HepG2 (cell line): Measurements from ENCODE around the gene BRD2. TPM values are rescaled to one million over a fixed set of nuclear protein-coding genes. Genes with fewer than 3 reads are reported as not detected.
A peak's percentile ranks its signal among the peaks of the same experiment; 100 is the strongest.

Experiments
- ARID3A ChIP-seq: IDR thresholded peaks from 2 replicates; pipeline ENCODE4 v1.6.1; 2012; ENCODE audit warnings: low read depth, low read length, improper control_type of control experiment
- DRAP1 ChIP-seq: IDR thresholded peaks from 2 replicates; pipeline ENCODE4 v1.6.1; 2016; ENCODE audit warnings: missing genetic modification reagents, missing compliant biosample characterization
- HOXA7 ChIP-seq: sonication (generic); formaldehyde crosslinking; IDR thresholded peaks from 2 replicates; pipeline ENCODE4 v1.8.1; 2022; ENCODE audit warnings: mild to moderate bottlenecking, missing genetic modification reagents, moderate library complexity
- MATR3 ChIP-seq: sonication (generic); formaldehyde crosslinking; IDR thresholded peaks from 2 replicates; pipeline ENCODE4 v1.4.0; 2020; ENCODE audit warnings: missing genetic modification reagents
- PCBP1 ChIP-seq: fragments of 200-400 bp; formaldehyde crosslinking; IDR thresholded peaks from 2 replicates; pipeline ENCODE4 v1.6.1; 2017; ENCODE audit warnings: mild to moderate bottlenecking, low read depth, low read length, borderline replicate concordance
- SALL2 ChIP-seq: sonication (generic); formaldehyde crosslinking; IDR thresholded peaks from 2 replicates; pipeline ENCODE4 v1.8.1; 2023; ENCODE audit warnings: mild to moderate bottlenecking, missing genetic modification reagents, inconsistent platforms
- SP4 ChIP-seq: sonication (generic); formaldehyde crosslinking; IDR thresholded peaks from 2 replicates; pipeline ENCODE4 v1.8.1; 2023; ENCODE audit warnings: mild to moderate bottlenecking, missing genetic modification reagents
- USF2 ChIP-seq, 2 experiments: sonication (generic) in 1 of 2; formaldehyde crosslinking in 1 of 2; IDR thresholded peaks; 2 replicates each; pipeline versions ENCODE4 v1.5.1 to v1.6.1; 2011 to 2020; ENCODE audit warnings: borderline replicate concordance in 1 of 2, low read depth in 1 of 2, low read length in 1 of 2, mild to moderate bottlenecking in 1 of 2, missing genetic modification reagents in 1 of 2, moderate library complexity in 1 of 2
- ZFP82 ChIP-seq: sonication (generic); formaldehyde crosslinking; IDR thresholded peaks from 2 replicates; pipeline ENCODE4 v1.5.1; 2020; ENCODE audit warnings: mild to moderate bottlenecking, missing genetic modification reagents, borderline replicate concordance
- ZNF205 ChIP-seq: IDR thresholded peaks from 2 replicates; pipeline ENCODE4 v1.6.1; 2018; ENCODE audit warnings: missing biosample characterization, missing genetic modification reagents
- ZNF275 ChIP-seq: sonication (generic); formaldehyde crosslinking; IDR thresholded peaks from 2 replicates; pipeline ENCODE4 v1.8.0; 2022; ENCODE audit warnings: missing genetic modification reagents, mild to moderate bottlenecking, inconsistent platforms, borderline replicate concordance
- ZNF44 ChIP-seq: sonication (generic); formaldehyde crosslinking; IDR thresholded peaks from 2 replicates; pipeline ENCODE4 v1.5.1; 2020; ENCODE audit warnings: mild to moderate bottlenecking, missing genetic modification reagents
- polyA plus RNA-seq, 8 experiments: library from polyadenylated mRNA; depleted of rRNA in 3 of 8; stranded (reverse) in 7 of 8; unstranded in 1 of 8; fragments of >200 nt; fragmentation: Illumina TruSeq in 4 of 8; extraction: Trizol in 4 of 8; gene quantifications; 2 replicates each; pipeline versions ENCODE4 v1.2.1 to v1.2.3, GENCODE V29; 2011 to 2016; ENCODE audit warnings: low read depth in 4 of 8, missing spikeins in 1 of 8, mixed read lengths in 1 of 8; ENCODE audit not compliant: insufficient read depth in 1 of 8
- total RNA-seq, 5 experiments: library from RNA; depleted of rRNA; stranded (reverse); fragments of >200 nt; fragmentation: Illumina TruSeq; extraction: Trizol; gene quantifications; 2 replicates each; pipeline ENCODE4 v1.2.3, GENCODE V29; 2016; ENCODE audit warnings: low read depth in 1 of 5
- TF ChIP-seq, protein P1 (sequence below), 2 experiments: sonication (generic) in 1 of 2; formaldehyde crosslinking in 1 of 2; IDR thresholded peaks; 2 replicates each; pipeline versions ENCODE4 v1.6.1 to v1.9.0; 2014 to 2022; ENCODE audit warnings: antibody characterized with exemption in 1 of 2, borderline replicate concordance in 1 of 2, inconsistent platforms in 1 of 2, low read depth in 1 of 2, missing genetic modification reagents in 1 of 2
- TF ChIP-seq, protein P2 (sequence below): fragments of 450-650 bp; IDR thresholded peaks from 2 replicates; pipeline ENCODE4 v1.6.1; 2016

The BRD2 gene
- total and polyA plus RNA-seq, 2 of the 13 experiments (the other 11 are each of a cell fraction or from before 2014, with no cell fraction given), result 143 to 202 TPM

DNA sequence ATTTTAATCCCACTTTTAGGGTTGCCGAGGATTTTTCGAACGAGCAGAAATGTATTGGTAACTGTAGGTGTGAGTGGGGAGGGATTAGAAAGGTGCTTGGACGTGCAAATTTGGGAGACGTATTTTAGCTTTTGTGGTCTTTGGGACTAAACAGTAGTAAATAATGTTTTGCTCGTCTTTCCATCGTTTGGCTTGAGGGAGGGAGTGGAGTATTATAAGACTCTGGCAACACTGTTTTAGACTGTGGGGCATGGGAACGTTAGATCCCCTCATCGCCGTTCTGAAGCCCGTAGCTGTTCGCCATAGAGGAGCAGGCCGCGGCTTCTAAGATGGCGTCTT is 2.8 kb downstream of the BRD2 start (continued):
- TF ChIP-seq, protein P1, sequence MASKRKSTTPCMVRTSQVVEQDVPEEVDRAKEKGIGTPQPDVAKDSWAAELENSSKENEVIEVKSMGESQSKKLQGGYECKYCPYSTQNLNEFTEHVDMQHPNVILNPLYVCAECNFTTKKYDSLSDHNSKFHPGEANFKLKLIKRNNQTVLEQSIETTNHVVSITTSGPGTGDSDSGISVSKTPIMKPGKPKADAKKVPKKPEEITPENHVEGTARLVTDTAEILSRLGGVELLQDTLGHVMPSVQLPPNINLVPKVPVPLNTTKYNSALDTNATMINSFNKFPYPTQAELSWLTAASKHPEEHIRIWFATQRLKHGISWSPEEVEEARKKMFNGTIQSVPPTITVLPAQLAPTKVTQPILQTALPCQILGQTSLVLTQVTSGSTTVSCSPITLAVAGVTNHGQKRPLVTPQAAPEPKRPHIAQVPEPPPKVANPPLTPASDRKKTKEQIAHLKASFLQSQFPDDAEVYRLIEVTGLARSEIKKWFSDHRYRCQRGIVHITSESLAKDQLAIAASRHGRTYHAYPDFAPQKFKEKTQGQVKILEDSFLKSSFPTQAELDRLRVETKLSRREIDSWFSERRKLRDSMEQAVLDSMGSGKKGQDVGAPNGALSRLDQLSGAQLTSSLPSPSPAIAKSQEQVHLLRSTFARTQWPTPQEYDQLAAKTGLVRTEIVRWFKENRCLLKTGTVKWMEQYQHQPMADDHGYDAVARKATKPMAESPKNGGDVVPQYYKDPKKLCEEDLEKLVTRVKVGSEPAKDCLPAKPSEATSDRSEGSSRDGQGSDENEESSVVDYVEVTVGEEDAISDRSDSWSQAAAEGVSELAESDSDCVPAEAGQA (IDR thresholded peaks at IDR 0.05; ENCODE audit: low read depth), result no peak
- TF ChIP-seq, protein P1 (CRISPR knock-in tag; IDR thresholded peaks at IDR 0.05; ENCODE audit: borderline replicate concordance), result peak; percentile 2; the same call in 1 of the 2 replicates
- TF ChIP-seq ZNF44 (CRISPR knock-in tag) (no peak), HOXA7 (no peak), ZNF275 (CRISPR knock-in tag) (no peak), PCBP1 (no peak), USF2 (IDR thresholded peaks at IDR 0.05; ENCODE audit: low read depth, low read length) (no peak), USF2 (CRISPR knock-in tag; IDR thresholded peaks at IDR 0.05; ENCODE audit: borderline replicate concordance) (peak; percentile 47; the same call in 1 of the 2 replicates), DRAP1 (CRISPR knock-in tag) (no peak), SP4 (CRISPR knock-in tag) (no peak; the same call in 1 of the 2 replicates), ARID3A (no peak), MATR3 (CRISPR knock-in tag) (no peak), SALL2 (CRISPR knock-in tag) (no peak), ZFP82 (CRISPR knock-in tag) (no peak), ZNF205 (CRISPR knock-in tag) (no peak)
- TF ChIP-seq, protein P2, sequence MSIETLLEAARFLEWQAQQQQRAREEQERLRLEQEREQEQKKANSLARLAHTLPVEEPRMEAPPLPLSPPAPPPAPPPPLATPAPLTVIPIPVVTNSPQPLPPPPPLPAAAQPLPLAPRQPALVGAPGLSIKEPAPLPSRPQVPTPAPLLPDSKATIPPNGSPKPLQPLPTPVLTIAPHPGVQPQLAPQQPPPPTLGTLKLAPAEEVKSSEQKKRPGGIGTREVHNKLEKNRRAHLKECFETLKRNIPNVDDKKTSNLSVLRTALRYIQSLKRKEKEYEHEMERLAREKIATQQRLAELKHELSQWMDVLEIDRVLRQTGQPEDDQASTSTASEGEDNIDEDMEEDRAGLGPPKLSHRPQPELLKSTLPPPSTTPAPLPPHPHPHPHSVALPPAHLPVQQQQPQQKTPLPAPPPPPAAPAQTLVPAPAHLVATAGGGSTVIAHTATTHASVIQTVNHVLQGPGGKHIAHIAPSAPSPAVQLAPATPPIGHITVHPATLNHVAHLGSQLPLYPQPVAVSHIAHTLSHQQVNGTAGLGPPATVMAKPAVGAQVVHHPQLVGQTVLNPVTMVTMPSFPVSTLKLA, result no peak
